ENCODE data around the gene ZNF441. TPM values are rescaled to one million over a fixed set of nuclear protein-coding genes. Genes with fewer than 3 reads are reported as not detected.
A peak's percentile ranks its signal among the peaks of the same experiment; 100 is the strongest.

Gene ZNF441
- total and polyA plus RNA-seq, 12 donors = 2.8 to 14.2 (median 7.5) TPM

DNA sequence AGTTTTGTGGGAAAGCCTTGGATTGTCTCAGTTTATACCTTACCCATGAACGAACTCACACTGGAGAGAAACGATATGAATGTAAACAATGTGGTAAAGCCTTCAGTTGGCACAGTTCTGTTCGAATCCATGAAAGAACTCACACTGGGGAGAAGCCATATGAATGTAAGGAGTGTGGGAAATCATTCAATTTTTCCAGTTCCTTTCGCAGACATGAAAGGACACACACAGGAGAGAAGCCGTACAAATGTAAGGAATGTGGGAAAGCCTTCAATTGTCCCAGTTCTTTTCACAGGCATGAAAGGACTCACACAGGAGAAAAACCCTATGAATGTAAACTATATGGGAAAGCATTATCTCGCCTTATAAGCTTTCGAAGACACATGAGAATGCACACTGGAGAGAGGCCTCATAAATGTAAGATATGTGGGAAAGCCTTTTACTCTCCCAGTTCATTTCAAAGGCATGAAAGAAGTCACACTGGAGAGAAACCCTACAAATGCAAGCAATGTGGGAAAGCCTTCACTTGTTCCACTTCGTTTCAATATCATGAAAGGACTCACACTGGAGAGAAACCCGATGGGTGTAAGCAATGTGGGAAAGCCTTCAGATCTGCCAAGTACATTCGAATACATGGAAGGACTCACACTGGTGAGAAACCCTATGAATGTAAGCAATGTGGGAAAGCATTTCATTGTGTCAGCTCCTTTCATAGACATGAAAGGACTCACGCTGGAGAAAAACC is 39.7 kb downstream of the ZNF441 start:
- H3K4me3 ChIP-seq = peak overlapping the region in 1 of 4 donors; percentile 5
- no peaks in the 10 kb centered on the region for H3K27me3 ChIP-seq
- H3K27ac ChIP-seq = no peak overlapping the region
- no peaks in the 10 kb centered on the region for H3K36me3 ChIP-seq (replicated peaks in 1 of 2)
- H3K4me1 ChIP-seq (replicated peaks in 1 of 2) = no peaks in the 10 kb centered on the region
- intact Hi-C loops (cut with DNase I) = no loop called here
- TF ChIP-seq, protein P1, sequence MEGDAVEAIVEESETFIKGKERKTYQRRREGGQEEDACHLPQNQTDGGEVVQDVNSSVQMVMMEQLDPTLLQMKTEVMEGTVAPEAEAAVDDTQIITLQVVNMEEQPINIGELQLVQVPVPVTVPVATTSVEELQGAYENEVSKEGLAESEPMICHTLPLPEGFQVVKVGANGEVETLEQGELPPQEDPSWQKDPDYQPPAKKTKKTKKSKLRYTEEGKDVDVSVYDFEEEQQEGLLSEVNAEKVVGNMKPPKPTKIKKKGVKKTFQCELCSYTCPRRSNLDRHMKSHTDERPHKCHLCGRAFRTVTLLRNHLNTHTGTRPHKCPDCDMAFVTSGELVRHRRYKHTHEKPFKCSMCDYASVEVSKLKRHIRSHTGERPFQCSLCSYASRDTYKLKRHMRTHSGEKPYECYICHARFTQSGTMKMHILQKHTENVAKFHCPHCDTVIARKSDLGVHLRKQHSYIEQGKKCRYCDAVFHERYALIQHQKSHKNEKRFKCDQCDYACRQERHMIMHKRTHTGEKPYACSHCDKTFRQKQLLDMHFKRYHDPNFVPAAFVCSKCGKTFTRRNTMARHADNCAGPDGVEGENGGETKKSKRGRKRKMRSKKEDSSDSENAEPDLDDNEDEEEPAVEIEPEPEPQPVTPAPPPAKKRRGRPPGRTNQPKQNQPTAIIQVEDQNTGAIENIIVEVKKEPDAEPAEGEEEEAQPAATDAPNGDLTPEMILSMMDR (IDR thresholded peaks at IDR 0.05) = no peak
- TF ChIP-seq POLR2A (IDR thresholded peaks at IDR 0.05) = no peak
- DNase-seq = no peak
- 92 to 97% (median 95%) methylated on average over 11 of the region's 11 CpGs for WGBS, 4 donors
- peaks cover 4 to 27% (median 5%) of the 10 kb centered on the region in 3 donors for H3K9me3 ChIP-seq (replicated peaks in 1 of 3)

DNA sequence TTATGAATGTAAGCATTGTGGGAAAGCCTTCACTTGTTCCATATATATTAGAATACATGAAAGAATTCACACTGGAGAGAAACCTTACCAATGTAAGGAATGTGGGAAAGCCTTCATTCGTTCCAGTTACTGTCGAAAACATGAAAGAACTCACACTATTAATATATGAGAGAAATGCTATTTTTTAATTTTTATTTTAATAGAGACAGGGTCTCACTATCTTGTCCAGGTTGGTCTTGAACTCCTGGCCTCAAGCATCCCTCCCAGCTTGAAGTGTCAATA is 40.2 kb downstream of the ZNF441 start:
- 90 to 100% (median 96%) methylated on average over 2 of the region's 2 CpGs for WGBS, 4 donors
- no peaks in the 10 kb centered on the region for H3K27me3 ChIP-seq
- no peak for DNase-seq
- H3K9me3 ChIP-seq (replicated peaks in 1 of 3) = peaks cover 4 to 27% (median 5%) of the 10 kb centered on the region in 3 donors
- no peaks in the 10 kb centered on the region for H3K36me3 ChIP-seq (replicated peaks in 1 of 2)
- intact Hi-C loops (cut with DNase I) = no loop called here
- no peak overlapping the region for H3K27ac ChIP-seq
- H3K4me1 ChIP-seq (replicated peaks in 1 of 2) = no peaks in the 10 kb centered on the region
- H3K4me3 ChIP-seq = peak overlapping the region in 1 of 4 donors; percentile 5
- TF ChIP-seq POLR2A (IDR thresholded peaks at IDR 0.05) = no peak
- TF ChIP-seq, protein P1 (IDR thresholded peaks at IDR 0.05) = no peak

DNA sequence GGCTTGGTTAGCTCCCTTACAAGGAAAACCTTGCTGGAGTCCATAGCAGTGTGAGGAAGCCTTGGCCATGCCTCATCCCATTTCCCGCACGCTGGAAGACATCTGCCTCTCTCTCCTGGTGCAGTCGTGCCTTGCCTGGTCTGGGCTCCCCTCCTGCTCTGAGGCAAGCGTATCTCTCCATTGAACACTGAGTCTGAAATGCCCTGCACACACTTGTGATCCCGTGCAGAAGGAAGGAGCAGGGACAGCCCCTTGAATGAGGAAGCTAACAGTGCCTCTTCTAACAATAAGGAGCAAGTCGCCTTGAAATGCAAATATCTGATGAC is 46.9 kb downstream of the ZNF441 start:
- DNase-seq = peak in 1 of 7 donors; percentile 19
- Histone ChIP-seq H3K9me3 (replicated peaks in 1 of 3) (no peaks in the 10 kb centered on the region), H3K4me3 (peak overlapping the region in 3 of 4 donors; percentile 11 to 85 (median 81)), H3K27ac (peak overlapping the region in 3 of 5 donors; percentile 86 to 93 (median 89)), H3K4me1 (replicated peaks in 1 of 2) (no peaks in the 10 kb centered on the region), H3K27me3 (no peaks in the 10 kb centered on the region), H3K36me3 (replicated peaks in 1 of 2) (no peaks in the 10 kb centered on the region)
- intact Hi-C loops (cut with DNase I) = no loop called here
- WGBS, 4 donors = 0 to 2% (median 2%) methylated on average over 5 to 6 of the region's 6 CpGs
- TF ChIP-seq POLR2A (IDR thresholded peaks at IDR 0.05) = no peak
- TF ChIP-seq, protein P1 (IDR thresholded peaks at IDR 0.05) = no peak

DNA sequence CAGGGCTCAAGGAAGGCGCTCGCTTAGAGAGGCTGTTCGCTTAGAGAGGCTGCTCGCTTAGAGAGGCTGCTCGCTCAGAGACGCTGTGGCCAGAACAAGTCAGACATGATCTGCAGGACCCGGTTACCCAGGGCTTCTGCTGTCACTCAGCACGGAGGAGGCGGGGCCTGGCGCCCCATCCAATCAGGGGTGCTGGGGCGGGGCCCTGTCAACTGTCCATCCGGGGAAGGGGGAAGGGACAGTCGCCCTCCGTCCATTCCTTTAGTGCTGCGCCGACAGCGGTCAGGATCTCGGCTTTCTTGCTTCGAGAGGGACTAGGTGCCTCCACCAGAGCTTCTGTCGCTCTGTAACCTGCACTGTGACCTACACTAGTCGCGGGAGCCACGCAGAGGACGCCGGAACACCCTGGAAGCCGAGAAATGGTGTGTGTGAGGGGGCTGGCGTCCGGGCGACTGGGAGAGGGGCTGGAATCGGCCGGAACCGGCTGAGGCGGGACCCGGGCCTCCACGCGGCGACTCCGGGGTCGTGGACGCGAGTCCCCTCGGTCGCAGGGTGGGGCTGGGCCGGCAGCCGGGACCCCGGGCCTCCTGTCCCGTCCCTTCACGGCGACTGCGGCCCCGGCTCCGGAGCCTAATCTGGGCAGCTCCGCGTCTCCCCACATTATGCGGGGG is 47.4 kb downstream of the ZNF441 start, which contains the start of gene ZNF440:
TSS of gene ZNF440 (plus strand) at position 245 of the 671 bp plus-strand sequence. CDS start at position 420, 175 bp downstream.
- Histone ChIP-seq H3K27ac (peak within 1 kb of the TSS; percentile 71 to 93 (median 86)), H3K9me3 (replicated peaks in 1 of 3) (no peaks in the 10 kb centered on the region), H3K4me1 (replicated peaks in 1 of 2) (no peaks in the 10 kb centered on the region), H3K27me3 (no peaks in the 10 kb centered on the region), H3K4me3 (peak within 1 kb of the TSS; percentile 11 to 85 (median 80)), H3K36me3 (replicated peaks in 1 of 2) (no peaks in the 10 kb centered on the region)
- WGBS, 4 donors = 0 to 1% (median 0%) methylated on average over 18 to 55 of the region's 55 CpGs
- intact Hi-C loops (cut with DNase I) = no loop called here
- peak; percentile 51 to 89 for TF ChIP-seq POLR2A (IDR thresholded peaks at IDR 0.05)
- TF ChIP-seq, protein P1 (IDR thresholded peaks at IDR 0.05) = no peak
- peak; percentile 95 to 98 (median 96) for DNase-seq

Measured in adrenal gland (tissue), 12 donors.